Transverse colon (tissue), 4 donors: ENCODE data around the gene UBAC2.

ENCODE experiments used
- EP300 ChIP-seq: sonication (generic); formaldehyde crosslinking; IDR thresholded peaks from one replicate; pipeline ENCODE4 v1.6.1; 2017; ENCODE audit warnings: antibody characterized with exemption, low read depth
- POLR2A ChIP-seq: fragments of 450-650 bp; IDR thresholded peaks from one replicate; pipeline ENCODE4 v1.6.1; 2016; ENCODE audit warnings: antibody characterized with exemption, mild to moderate bottlenecking, moderate library complexity
- POLR2AphosphoS5 ChIP-seq, 3 donors: sonication (generic); formaldehyde crosslinking; IDR thresholded peaks; one replicate each; pipeline ENCODE4 v1.6.1; 2016; ENCODE audit warnings: antibody characterized with exemption in 3 of 3
- TF ChIP-seq, protein P1 (sequence below), 5 experiments: fragments of 200-600 bp in 3 of 5; fragments of 450-650 bp in 2 of 5; sonication (generic) in 3 of 5; IDR thresholded peaks; 1 replicate in 2 of 5; 2 replicates in 3 of 5; pipeline ENCODE4 v1.5.1; 2016 to 2017; ENCODE audit warnings: antibody characterized with exemption in 5 of 5, inconsistent platforms in 3 of 5, mild to moderate bottlenecking in 2 of 5, moderate library complexity in 1 of 5

DNA sequence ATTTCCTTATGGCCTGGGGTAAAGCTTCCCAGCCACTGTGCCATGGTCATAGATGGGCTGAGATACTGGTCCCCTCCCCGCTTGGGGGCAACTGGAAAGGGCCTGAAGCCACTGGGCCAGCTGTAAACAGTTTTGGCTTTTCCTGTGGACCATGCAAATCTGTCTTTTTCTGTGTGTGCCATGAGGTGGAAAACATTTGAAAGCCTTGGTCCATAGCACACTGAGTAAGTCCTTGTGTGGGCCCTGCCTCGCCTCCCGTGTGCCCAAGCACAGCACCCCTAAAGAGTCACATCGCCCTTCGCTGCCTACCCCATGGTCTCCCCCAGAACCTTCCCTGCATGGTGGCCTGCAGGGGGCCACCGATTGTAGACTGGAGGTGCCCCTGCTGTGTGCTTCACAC is 158.9 kb downstream of the UBAC2 start:
- TF ChIP-seq, protein P1, sequence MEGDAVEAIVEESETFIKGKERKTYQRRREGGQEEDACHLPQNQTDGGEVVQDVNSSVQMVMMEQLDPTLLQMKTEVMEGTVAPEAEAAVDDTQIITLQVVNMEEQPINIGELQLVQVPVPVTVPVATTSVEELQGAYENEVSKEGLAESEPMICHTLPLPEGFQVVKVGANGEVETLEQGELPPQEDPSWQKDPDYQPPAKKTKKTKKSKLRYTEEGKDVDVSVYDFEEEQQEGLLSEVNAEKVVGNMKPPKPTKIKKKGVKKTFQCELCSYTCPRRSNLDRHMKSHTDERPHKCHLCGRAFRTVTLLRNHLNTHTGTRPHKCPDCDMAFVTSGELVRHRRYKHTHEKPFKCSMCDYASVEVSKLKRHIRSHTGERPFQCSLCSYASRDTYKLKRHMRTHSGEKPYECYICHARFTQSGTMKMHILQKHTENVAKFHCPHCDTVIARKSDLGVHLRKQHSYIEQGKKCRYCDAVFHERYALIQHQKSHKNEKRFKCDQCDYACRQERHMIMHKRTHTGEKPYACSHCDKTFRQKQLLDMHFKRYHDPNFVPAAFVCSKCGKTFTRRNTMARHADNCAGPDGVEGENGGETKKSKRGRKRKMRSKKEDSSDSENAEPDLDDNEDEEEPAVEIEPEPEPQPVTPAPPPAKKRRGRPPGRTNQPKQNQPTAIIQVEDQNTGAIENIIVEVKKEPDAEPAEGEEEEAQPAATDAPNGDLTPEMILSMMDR (IDR thresholded peaks at IDR 0.05): no peak
- no peak for TF ChIP-seq POLR2A
- TF ChIP-seq POLR2AphosphoS5 (IDR thresholded peaks at IDR 0.05): no peak
- no peak for TF ChIP-seq EP300
